CD1c-positive myeloid dendritic cell (primary cell): ENCODE data around the gene LVRN.
A peak's percentile ranks its signal among the peaks of the same experiment; 100 is the strongest.

Experiments
- DNase-seq: peaks from one replicate; pipeline ENCODE4 v3.0.0-alpha.2; 2016; ENCODE audit errors: extremely low spot score

Gene LVRN

DNA sequence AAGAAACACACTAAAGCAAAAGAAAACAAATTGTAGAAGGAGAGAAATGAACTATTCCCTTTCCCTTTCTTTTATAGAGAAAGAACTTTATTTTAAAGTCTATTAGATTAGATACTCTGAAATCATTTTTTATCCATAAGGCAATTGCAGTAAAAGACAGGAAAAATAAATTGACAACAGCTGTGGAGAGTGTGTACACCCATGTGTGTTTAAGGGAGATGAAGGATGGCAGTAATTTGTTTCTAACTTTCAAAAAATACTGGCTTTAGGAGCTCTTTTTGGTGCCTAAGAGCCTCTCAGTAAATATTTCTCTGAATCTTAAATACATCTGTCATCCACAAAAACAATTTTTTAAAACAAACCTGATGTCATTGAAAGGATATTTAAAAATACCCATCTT, 51.7 kb downstream of the LVRN start:
- DNase-seq: no peak

DNA sequence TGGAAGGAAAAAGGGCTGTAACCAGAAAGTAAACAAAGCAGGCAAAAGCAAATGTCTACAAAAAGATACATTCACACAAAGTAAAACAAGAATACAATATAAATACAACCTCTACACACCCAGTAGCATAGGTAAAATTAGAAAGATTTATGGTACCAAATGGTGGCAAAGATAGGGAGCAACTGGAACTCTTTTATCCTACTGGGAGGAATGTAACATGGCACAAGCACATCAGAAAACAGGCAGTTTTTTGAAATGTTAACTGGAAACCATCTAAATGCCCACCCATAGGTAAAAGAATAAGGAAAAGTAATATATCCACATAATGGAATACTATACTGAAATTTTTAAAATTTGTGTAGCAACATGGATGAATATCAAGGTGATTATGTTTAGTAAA, 61.3 kb downstream of the LVRN start:
- DNase-seq: no peak

DNA sequence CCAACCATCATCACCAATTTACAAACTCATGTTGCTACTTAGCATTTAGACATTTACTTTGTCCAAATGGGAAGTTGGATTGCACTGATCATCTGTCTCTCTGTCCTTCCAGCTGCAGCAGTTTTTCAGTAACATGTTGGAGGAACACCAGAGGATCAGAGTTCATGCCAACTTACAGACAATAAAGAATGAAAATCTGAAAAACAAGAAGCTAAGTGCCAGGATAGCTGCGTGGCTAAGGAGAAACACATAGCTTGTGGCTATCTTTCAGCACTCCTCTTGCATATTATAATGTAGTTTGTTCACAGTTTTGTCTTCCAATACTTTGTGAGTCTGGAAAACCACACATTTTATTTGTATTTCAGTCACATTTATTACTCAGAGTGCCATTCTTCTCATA, 63.6 kb downstream of the LVRN start:
- DNase-seq: no peak

DNA sequence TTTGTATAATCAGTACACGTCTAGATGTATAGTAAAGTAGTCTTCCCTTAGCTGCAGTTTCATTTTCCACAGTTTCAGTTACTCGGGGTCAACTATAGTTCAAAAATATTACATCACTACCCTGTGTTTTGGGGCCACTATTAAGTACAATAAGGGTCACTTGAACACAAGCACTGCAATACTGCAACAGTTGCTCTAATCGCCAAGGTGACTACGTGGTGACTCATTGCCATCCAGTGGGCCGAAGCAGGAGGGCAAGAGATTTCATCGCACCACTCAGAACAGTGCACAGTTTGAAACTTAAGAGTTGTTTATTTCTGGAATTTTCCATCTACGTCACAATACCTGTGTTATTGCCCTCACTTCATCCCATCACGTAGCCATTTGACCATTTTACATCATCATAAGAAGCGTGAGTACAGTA, 69.8 kb downstream of the LVRN start, which contains the start of gene ARL14EPL:
Gene ARL14EPL, plus strand, starts transcription at position 379 of the 424 bp plus-strand sequence. CDS start 18,994 bp downstream, outside the sequence.
- DNase-seq: peak; percentile 26

DNA sequence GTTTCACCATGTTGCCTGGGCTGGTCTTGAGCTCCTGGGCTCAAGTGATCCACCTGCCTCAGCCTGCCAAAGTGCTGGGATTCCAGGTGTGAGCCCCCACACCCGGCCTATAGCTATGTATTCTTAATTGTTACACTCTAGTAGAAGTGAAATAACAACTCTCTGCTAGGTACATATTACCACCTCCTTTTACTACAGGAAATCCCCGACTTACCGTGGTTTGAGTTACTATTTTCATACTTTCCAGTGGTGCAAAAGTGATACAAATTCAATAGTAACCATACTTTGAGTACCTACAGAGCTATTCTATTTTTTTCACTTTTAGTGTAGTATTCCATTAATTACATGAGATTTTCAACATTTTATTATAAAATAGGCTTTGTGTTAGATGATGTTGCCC, 70.7 kb downstream of the LVRN start:
- no peak for DNase-seq

DNA sequence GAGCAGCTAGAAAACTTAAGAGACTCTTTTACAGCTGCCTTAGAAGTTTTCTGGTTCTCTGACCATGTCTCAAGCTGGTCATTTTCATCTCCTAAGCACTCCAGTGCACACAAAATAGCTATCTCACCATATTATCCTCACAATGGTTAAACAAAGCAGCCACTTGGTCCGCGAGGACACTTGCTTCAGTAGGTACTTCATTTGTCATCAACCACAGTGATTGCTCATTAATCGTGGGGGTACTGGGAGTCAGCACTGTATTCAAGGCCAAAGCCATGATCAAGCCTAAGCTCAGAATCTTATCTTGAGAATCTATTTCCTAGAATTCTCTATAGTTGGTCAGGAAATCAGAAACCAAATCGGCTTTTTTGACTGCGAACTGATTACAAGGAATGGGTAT, 72.8 kb downstream of the LVRN start:
- peak; percentile 5 for DNase-seq

DNA sequence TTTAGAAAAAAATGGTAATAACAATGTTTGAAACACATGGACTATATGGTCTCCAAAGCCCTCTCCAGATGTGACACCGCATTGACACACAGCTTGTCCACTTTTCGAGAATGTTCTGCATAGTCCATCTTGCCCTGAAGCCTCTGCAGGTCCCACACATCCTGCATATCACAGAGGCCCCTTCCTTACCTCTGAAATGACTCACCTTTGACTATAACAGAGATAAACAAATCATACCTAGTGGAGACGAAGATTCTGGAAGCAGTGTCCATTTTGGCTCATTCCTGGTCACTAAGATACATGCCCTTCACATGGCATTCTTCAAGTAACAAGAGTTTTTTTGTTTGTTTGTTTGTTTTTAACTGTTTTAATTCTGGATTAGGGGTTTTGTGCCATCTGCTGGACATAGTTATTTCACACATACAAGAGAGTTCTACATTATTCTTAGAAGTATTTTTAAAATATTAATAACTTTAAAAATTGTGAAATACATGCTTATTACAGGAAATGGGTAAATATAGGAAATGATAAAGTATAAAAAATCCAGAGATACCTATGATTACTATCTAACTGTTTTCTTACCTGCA, 75.1 kb downstream of the LVRN start:
- DNase-seq: no peak

DNA sequence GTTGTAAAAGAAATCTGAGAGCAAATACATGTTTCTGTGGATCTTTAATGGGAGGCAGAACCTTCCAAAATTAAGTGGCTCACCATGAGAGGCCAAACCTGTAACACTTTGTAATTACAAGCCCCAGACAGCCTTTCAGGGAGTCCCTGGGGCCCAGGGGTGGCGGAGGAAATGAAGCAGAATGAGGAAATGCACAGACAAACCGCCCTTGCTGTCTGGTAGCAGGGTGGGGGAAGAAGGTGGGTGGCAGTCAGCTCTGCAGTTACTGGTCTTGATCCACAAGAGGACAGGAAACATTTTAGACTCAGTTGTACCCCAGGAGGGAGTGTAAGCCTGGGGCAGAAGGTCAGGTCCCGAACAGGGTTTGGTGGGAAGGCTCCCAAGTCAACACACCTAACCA, 76.5 kb downstream of the LVRN start:
- DNase-seq: peak; percentile 29

DNA sequence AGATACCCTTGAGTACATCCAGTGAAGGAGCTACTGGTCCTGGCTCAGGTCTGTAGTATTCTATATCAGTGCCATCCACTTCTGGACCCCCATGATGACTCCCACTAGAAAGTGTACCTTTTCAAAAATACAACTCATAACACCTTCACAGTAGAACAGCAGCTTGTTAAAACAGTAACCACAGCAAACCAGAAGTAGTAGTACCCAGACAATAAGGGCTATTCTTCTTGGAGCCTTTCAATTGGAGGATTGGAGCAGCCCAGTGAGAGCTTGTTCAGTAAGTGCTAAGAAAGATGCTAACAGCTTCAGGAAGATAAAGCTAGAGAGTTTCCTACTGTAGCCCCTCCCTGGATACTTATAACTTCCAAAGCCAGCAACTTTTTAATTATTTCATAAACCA, 80.1 kb downstream of the LVRN start:
- no peak for DNase-seq

DNA sequence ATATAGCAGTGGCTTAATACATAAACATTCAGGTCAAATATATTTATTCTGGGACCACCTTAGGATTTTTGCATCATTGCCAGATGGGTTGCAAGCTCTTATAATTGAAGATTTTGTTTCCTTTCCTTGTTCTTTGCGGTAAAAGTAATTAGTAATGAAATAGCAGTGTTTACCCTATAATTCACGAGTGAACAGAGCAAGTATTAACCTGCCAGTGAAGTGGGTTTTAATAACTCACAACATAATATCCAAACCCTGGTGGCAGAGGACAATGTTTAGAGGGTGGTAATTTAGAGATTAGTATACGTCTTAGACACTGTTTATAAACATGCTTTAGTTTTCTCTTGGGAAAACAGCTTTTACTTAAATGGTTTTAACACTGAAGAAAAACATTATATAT, 81.8 kb downstream of the LVRN start:
- no peak for DNase-seq

DNA sequence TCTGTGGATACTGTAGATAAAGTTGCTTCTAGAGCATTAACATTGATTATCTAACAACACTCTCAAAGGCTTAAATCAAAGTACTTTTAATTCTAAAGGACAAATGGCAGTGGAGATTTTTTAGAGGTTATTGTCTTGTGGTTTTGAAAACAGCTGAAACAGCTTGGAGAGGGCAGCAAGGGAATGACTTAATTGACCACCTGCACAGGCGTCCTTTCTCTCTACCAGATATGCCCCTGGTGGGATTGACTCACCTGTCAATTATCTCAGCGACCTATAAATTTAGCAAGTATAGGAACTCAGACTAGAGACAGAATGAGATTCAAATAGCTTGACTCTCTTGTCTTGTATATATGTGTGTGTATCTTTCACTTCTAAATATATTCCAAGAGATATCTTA, 83.5 kb downstream of the LVRN start:
- DNase-seq: no peak

DNA sequence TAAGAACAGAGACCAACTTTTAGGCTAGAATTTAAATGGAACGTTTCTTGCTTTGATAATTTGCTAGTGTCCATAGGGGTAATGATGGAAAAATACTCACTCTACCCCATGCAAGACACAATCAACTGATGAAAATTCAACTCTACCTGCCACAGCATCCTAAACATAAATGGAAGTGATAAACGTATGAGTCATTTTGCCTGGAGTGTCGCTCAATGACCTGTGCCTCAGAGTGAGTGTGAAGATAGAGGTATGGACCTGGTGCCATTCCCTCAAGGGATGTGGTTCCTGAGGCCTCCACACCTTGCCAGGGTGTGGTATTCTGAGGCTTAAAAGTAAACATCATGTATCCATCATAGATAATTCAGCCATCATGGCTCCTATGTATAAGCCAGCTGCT, 84.0 kb downstream of the LVRN start:
- DNase-seq: no peak

DNA sequence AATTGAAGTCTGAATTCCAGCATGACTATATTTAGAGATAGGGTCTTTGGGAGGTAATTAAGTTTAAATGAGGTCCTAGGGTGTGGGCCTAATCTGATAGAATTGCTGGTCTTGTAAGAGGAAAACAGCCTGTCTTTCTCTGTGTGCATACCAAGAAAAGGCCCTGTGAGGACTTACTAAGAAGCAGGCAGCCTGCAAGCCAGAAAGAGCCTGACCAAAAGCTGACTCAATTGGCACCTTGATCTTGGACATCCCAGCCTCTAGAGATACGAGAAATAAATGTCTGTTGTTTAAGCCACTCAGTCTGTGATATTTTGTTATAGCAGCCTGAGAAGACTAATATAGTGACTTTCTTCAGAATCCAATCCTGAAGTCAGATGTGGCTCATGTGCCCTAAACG, 84.5 kb downstream of the LVRN start:
- no peak for DNase-seq

DNA sequence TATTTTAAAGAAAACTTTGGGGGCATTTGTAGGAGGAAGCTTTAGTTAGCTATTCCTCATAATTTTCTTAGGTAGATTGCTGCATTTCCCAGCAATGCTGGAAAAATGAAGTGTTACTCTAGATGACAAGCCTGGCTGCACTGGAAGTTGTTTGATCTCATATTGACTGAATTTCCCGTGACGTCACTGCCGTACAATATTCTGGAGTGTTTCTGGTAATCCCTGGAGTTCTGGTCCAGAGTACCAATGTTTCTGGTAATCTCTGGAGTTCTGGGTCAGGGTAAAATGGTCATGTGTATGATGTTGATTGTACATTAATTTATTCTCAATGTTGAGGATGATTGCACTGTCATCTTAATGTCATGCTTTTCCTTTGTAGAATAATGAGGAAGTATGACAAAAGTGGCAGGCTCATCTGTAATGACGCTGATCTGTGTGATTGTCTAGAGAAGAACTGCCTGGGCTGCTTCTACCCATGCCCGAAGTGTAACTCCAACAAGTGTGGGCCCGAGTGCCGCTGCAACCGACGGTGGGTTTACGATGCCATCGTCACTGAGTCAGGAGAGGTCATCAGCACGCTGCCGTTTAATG, 96.2 kb downstream of the LVRN start:
- DNase-seq: no peak

DNA sequence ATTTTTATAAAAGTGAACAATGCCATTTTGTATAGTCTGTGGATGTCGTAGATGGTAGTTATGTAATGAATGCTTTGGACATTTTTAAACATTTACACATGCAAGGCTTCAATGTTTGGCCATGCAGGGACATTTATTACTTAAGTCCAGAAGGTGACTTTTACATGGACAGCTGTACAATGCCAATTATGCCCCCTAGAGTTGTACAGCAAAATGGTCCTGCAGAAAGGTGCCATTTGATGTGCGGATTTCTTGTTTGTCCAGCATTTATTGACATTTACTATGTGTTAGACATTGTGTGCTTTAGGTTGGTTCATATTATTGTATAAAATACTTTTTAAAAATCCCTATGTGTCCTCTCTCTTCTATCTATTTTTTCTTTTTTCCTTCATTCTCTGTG, 100.1 kb downstream of the LVRN start:
- DNase-seq: no peak

DNA sequence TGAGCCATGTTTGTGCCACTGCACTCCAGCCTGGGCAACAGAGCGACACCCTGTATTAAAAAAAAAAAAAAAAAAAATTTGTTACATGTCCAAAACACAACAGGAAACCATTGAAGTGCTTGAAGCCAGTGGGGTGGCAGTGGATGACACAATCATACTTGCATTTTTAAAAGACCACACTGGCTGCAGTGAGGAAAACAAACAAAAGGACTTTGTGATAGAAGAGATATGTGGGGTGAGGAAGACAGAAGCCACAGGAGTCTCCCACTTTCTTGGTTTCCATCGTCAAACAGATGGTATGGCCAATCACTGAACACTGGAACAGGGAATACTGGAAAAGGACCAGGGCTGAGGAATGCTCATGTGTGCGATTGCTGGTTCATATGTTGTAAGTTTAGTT, 101.7 kb downstream of the LVRN start:
- no peak for DNase-seq

DNA sequence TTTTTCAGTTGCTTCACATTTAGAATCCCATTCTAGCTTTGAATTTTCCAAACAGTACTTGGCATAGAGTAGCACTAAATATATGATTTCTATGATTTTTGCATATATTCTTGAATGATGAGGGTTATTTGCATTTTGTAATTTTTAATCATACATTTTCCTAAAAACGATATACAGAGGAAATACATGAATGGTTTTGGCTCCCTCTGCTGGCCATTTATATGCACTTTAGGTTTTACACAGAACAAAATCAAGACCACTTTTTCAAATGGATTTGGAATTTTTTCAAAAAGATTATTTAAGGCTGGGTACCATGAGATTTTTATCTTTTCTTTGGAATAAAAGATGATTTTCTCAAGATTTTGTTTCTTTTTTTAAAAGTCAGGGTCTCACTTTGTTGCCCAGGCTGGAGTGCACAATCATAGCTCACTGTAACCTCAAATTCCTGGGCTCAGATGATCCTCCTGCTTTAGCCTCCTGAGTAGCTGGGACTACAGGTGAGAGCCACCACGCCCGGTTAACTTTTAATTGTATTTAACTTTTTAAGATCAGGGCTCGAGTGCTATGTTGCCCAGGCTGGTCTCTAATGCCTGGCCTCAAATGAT, 105.9 kb downstream of the LVRN start:
- peak; percentile 74 for DNase-seq

DNA sequence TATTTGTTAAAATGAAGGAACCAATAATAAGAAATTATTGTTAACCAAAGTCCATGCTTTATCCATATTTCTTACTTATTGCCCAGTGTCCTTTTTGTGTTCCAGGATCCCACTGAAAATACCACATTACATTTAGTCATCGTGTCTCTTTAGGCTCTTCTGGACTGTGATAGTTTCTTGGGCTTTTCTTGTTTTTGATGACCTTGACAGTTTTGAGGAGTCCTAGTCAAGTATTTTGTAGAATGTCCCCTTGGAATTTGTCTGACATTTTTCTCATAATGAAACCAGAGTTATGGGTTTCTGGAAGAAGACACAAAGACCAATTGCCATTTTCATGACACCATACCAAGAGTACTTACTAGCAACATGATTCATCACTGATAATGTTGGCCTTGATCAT, 108.9 kb downstream of the LVRN start:
- DNase-seq: no peak

DNA sequence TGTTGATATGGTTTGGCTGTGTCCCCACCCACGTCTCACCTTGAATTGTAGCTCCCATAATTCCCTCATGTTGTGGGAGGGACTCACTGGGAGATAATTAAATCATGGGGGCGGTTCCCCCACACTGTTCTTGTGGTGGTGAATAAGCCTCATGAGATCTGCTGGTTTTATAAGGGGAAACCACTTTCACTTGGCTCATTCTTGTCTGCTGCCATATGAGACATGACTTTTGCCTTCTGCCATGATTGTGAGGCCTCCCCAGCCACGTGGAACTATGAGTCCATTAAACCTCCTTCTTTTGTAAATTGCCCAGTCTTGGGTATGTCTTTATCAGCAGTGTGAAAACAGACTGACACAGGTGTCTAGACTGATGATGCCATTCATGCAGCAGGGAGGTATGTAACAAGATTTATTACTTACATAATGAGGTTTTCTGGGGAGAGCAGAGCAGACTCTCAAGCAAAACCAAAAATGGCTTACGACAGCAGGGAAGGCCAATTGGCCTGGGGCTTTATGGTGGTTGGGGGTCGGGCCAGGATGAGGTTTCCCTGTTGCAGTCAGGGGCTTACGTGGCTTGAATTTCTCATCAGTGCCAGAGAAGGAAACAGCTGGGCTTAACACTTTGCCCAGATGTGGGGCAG, 113.0 kb downstream of the LVRN start:
- DNase-seq: no peak

DNA sequence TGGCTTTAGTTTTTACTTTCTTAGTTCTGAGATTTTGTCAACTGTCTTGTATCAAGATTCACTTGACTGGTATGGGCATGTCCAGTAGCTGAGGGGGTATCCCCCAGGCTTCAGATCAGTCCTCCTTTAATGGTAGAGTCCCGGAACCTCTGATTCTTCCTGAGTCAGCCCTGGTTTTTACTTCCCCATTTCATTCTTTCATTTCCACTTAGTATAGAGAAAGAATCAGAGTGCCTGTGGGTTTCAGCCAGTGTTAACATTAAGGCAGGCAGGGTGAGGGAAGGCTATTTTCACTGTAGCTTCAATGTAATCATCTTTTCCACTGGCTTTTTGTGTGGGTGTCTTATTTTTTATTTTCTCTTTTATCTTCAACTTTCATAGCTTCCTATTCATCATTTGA, 114.2 kb downstream of the LVRN start:
- DNase-seq: peak; percentile 41
